GM06990 (cell line): ENCODE measurements around the gene UTRN.

ENCODE experiments used
- DNase-seq: peaks from one replicate; pipeline ENCODE4 v3.0.0-alpha.2; 2011; ENCODE audit not compliant: insufficient read length; ENCODE audit errors: extremely low read depth
- H3K27me3 ChIP-seq: replicated peaks from 2 replicates; pipeline ENCODE4 v1.6.0; 2011; ENCODE audit warnings: low read length; ENCODE audit not compliant: control insufficient read depth, insufficient read depth
- H3K36me3 ChIP-seq: 2 replicates; pipeline ENCODE4 v1.5.1; 2011; ENCODE audit warnings: low read length; ENCODE audit not compliant: control insufficient read depth, insufficient read depth
- H3K4me3 ChIP-seq: replicated peaks from 2 replicates; pipeline ENCODE4 v1.5.1; 2011; ENCODE audit warnings: low read depth, mild to moderate bottlenecking, control low read depth, low read length
- TF ChIP-seq, protein P1 (sequence below): IDR thresholded peaks from 2 replicates; pipeline ENCODE4 v1.5.1; 2011; ENCODE audit warnings: low read length, control low read depth, mild to moderate bottlenecking, inconsistent platforms; ENCODE audit not compliant: insufficient read depth, poor library complexity, severe bottlenecking

UTRN gene

DNA sequence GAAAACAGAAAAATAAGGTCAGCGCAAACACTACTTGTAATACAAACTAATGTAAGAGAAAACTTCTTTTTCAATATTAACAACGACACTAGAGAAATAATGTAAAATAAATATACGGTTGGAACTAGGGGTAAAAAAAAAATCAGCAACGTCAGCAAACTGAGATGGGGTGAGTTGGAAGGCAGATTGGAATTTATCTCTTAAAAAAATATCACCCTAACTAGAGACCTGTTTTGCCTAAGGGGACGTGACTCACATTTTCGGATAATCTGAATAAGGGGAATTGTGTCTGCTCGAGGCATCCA is 705 bp upstream of the UTRN start:
- TF ChIP-seq, protein P1, sequence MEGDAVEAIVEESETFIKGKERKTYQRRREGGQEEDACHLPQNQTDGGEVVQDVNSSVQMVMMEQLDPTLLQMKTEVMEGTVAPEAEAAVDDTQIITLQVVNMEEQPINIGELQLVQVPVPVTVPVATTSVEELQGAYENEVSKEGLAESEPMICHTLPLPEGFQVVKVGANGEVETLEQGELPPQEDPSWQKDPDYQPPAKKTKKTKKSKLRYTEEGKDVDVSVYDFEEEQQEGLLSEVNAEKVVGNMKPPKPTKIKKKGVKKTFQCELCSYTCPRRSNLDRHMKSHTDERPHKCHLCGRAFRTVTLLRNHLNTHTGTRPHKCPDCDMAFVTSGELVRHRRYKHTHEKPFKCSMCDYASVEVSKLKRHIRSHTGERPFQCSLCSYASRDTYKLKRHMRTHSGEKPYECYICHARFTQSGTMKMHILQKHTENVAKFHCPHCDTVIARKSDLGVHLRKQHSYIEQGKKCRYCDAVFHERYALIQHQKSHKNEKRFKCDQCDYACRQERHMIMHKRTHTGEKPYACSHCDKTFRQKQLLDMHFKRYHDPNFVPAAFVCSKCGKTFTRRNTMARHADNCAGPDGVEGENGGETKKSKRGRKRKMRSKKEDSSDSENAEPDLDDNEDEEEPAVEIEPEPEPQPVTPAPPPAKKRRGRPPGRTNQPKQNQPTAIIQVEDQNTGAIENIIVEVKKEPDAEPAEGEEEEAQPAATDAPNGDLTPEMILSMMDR: no peak
- Histone ChIP-seq H3K36me3 (no peaks in the 10 kb centered on the region), H3K27me3 (peaks cover 5% of the 10 kb centered on the region), H3K4me3 (peak overlapping the region; percentile 69)
- no peak for DNase-seq

DNA sequence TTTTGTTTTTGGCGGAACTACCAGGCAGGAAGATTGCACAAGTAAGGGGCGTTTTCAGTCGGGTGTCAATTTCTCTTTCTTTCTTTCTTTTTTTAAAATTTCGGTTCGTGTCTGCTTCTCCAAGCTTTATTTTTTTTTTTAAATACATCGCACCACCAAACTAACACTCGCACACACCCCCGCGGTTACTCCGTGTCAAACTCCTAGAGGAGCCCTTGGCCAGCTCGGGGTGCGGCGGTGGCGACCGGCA is 338 bp downstream of the UTRN start:
- Histone ChIP-seq H3K36me3 (no peaks in the 10 kb centered on the region), H3K27me3 (peaks cover 5% of the 10 kb centered on the region), H3K4me3 (peak overlapping the region; percentile 69)
- TF ChIP-seq, protein P1: no peak
- DNase-seq: no peak

- DNase-seq: peak; percentile 35
- peak overlapping the region; percentile 69 for H3K4me3 ChIP-seq
- TF ChIP-seq, protein P1: no peak
- H3K27me3 ChIP-seq: peaks cover 5% of the 10 kb centered on the region
- H3K36me3 ChIP-seq: no peaks in the 10 kb centered on the region
Observed at GRCh38 chr6:144285798-144286502, 815 bp downstream of the UTRN start.

- Histone ChIP-seq H3K4me3 (peak overlapping the region; percentile 69), H3K36me3 (no peaks in the 10 kb centered on the region), H3K27me3 (peaks cover 5% of the 10 kb centered on the region)
- peak; percentile 16 for DNase-seq
- TF ChIP-seq, protein P1: no peak
Observed at GRCh38 chr6:144286503-144287393, 1.6 kb downstream of the UTRN start.

DNA sequence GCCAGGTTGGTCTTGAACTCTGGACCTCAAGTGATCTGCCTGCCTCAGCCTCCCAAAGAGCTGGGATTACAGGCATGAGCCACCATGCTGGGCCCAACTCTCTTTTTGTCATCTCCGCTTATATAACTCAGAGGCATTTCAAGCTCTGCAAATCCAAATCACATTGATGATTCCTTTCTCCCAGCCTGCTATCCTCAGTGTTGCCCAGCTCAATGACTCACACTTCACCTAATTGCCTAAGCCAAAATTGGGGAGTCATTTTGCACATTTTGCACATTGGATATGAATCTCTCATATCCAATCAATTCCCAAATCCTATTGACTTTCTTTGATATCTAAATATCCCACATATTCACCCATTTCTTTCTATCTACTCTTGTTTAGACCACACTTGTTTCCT is 3.9 kb downstream of the UTRN start:
- DNase-seq: no peak
- H3K4me3 ChIP-seq: no peak overlapping the region
- H3K27me3 ChIP-seq: peaks cover 5% of the 10 kb centered on the region
- TF ChIP-seq, protein P1: no peak
- H3K36me3 ChIP-seq: no peaks in the 10 kb centered on the region
